Astrocyte (in vitro differentiated cells and primary cell): Measurements from ENCODE around the gene TSC2.

ENCODE experiments used
- EZH2 ChIP-seq: IDR thresholded peaks from 2 replicates; pipeline ENCODE4 v1.6.1; 2012; ENCODE audit warnings: mild to moderate bottlenecking, low read length, inconsistent platforms; ENCODE audit not compliant: insufficient read depth
- TF ChIP-seq, protein P1 (sequence below): IDR thresholded peaks from 2 replicates; pipeline ENCODE4 v1.5.1; 2011; ENCODE audit warnings: low read depth, mild to moderate bottlenecking, inconsistent platforms, low read length, moderate library complexity; ENCODE audit not compliant: insufficient read depth

DNA sequence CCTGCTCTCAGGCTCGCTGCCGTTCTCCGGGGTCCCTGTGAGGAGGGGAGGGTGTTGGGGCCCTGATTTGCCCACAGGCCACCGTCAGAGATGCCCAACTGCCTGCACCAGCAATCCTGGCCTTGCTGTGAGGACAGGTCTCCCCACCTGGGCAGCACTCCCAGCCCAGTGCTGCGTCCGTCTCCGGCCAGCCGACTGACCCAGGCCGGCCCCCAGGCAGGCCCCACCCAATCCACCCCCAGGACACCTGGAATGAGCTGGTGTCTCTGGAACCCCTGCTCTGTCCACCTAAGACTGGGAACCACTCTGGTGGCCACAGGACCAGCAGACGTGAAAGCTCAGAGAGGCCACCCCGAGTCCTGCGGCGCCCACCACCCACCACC lies 67.8 kb downstream of the TSC2 start:
- TF ChIP-seq, protein P1, sequence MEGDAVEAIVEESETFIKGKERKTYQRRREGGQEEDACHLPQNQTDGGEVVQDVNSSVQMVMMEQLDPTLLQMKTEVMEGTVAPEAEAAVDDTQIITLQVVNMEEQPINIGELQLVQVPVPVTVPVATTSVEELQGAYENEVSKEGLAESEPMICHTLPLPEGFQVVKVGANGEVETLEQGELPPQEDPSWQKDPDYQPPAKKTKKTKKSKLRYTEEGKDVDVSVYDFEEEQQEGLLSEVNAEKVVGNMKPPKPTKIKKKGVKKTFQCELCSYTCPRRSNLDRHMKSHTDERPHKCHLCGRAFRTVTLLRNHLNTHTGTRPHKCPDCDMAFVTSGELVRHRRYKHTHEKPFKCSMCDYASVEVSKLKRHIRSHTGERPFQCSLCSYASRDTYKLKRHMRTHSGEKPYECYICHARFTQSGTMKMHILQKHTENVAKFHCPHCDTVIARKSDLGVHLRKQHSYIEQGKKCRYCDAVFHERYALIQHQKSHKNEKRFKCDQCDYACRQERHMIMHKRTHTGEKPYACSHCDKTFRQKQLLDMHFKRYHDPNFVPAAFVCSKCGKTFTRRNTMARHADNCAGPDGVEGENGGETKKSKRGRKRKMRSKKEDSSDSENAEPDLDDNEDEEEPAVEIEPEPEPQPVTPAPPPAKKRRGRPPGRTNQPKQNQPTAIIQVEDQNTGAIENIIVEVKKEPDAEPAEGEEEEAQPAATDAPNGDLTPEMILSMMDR: no peak
- TF ChIP-seq EZH2: no peak
